ENCODE measurements around the gene KIDINS220. TPM values are rescaled to one million over a fixed set of nuclear protein-coding genes. Genes with fewer than 3 reads are reported as not detected.
A peak's percentile ranks its signal among the peaks of the same experiment; 100 is the strongest.

The KIDINS220 gene
- total and polyA plus RNA-seq, 2 of the 13 experiments (the other 11 are each of a cell fraction or from before 2014, with no cell fraction given) = 25.2 to 32.3 TPM

- Histone ChIP-seq H3K79me2 (ENCODE audit: insufficient read depth, low read length) (no peaks in the 10 kb centered on the region), H2AFZ (ENCODE audit: low read length) (no peak overlapping the region), H3K9me3 (ENCODE audit: low read length) (no peaks in the 10 kb centered on the region), H4K20me1 (ENCODE audit: insufficient read depth, low read length) (no peaks in the 10 kb centered on the region), H3K36me3 (replicated peaks in 1 of 2; ENCODE audit: control insufficient read depth in 1 of 2, insufficient read depth in 2 of 2, low read length in 2 of 2) (peaks cover 3 to 15% of the 10 kb centered on the region in 2 experiments; a peak in 3 of 5 replicates), H3K4me3 (replicated peaks in 1 of 3; ENCODE audit: insufficient read depth in 1 of 3, low read depth in 2 of 3, low read length in 3 of 3) (no peak overlapping the region), H3K4me2 (ENCODE audit: low read depth, low read length) (no peak overlapping the region), H3K27ac (ENCODE audit: extremely low read length, insufficient read depth, low read length) (no peak overlapping the region), H3K27me3 (ENCODE audit: control insufficient read depth in 1 of 2, insufficient read depth in 2 of 2, low read length in 2 of 2) (no peaks in the 10 kb centered on the region), H3K9ac (ENCODE audit: insufficient read depth, low read depth, low read length) (no peak overlapping the region), H3K4me1 (ENCODE audit: insufficient read depth, low read length) (no peaks in the 10 kb centered on the region)
- no TSS peak for BruUV-seq (replicated peaks)
- in situ Hi-C loops (cut with HindIII; ENCODE audit: extremely low pct_ligation_motif_present, low pct_unique_long_range_greater_than_20kb) = no loop called here
- ATAC-seq = no peak
- no peak for DNase-seq (ENCODE audit: low spot score)
- WGBS (ENCODE audit: low lambda C conversion rate) = 87% methylated on average over 4 of the region's 4 CpGs
- ChIA-PET CTCF (ENCODE audit: low intra/inter-chr PET ratio, low total read pairs) (no interaction called here), POLR2A (no interaction called here)
- no peak for FAIRE-seq
- intact Hi-C loops (cut with micrococcal nuclease; ENCODE audit: unreplicated experiment) = no loop called here
- TF ChIP-seq TBX3 (IDR thresholded peaks at IDR 0.05; ENCODE audit: borderline replicate concordance) (no peak), FOXO4 (CRISPR knock-in tag; conservative IDR thresholded peaks at IDR 0.05) (no peak), SIX1 (CRISPR knock-in tag; IDR thresholded peaks at IDR 0.05; ENCODE audit: borderline replicate concordance) (no peak)
- TF ChIP-seq, protein P1, sequence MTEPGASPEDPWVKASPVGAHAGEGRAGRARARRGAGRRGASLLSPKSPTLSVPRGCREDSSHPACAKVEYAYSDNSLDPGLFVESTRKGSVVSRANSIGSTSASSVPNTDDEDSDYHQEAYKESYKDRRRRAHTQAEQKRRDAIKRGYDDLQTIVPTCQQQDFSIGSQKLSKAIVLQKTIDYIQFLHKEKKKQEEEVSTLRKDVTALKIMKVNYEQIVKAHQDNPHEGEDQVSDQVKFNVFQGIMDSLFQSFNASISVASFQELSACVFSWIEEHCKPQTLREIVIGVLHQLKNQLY (CRISPR knock-in tag; IDR thresholded peaks at IDR 0.05) = no peak
Observed at GRCh38 chr2:8740136-8740535, 97.3 kb downstream of the KIDINS220 start.

- ATAC-seq (no peak), DNase-seq (ENCODE audit: low spot score) (no peak), FAIRE-seq (no peak)
- ChIA-PET POLR2A (no interaction called here), CTCF (ENCODE audit: low intra/inter-chr PET ratio, low total read pairs) (no interaction called here)
- in situ Hi-C loops (cut with HindIII; ENCODE audit: extremely low pct_ligation_motif_present, low pct_unique_long_range_greater_than_20kb) (no loop called here), intact Hi-C loops (cut with micrococcal nuclease; ENCODE audit: unreplicated experiment) (no loop called here)
- Histone ChIP-seq H3K27me3 (ENCODE audit: control insufficient read depth in 1 of 2, insufficient read depth in 2 of 2, low read length in 2 of 2) (no peaks in the 10 kb centered on the region), H2AFZ (ENCODE audit: low read length) (no peak overlapping the region), H3K36me3 (replicated peaks in 1 of 2; ENCODE audit: control insufficient read depth in 1 of 2, insufficient read depth in 2 of 2, low read length in 2 of 2) (peaks cover 12 to 26% of the 10 kb centered on the region in 2 experiments), H3K27ac (ENCODE audit: extremely low read length, insufficient read depth, low read length) (no peak overlapping the region), H3K79me2 (ENCODE audit: insufficient read depth, low read length) (no peaks in the 10 kb centered on the region), H3K4me3 (replicated peaks in 1 of 3; ENCODE audit: insufficient read depth in 1 of 3, low read depth in 2 of 3, low read length in 3 of 3) (no peak overlapping the region), H3K4me2 (ENCODE audit: low read depth, low read length) (no peak overlapping the region), H4K20me1 (ENCODE audit: insufficient read depth, low read length) (no peaks in the 10 kb centered on the region), H3K9ac (ENCODE audit: insufficient read depth, low read depth, low read length) (no peak overlapping the region), H3K4me1 (ENCODE audit: insufficient read depth, low read length) (no peaks in the 10 kb centered on the region), H3K9me3 (ENCODE audit: low read length) (no peaks in the 10 kb centered on the region)
- no TSS peak for BruUV-seq (replicated peaks)
- WGBS (ENCODE audit: low lambda C conversion rate) = 93% methylated on average over 2 of the region's 2 CpGs
- TF ChIP-seq FOXP1 (IDR thresholded peaks at IDR 0.05) (no peak), FOXP1 (CRISPR knock-in tag; IDR thresholded peaks at IDR 0.05) (no peak), JARID2 (CRISPR knock-in tag; IDR thresholded peaks at IDR 0.05; ENCODE audit: insufficient replicate concordance) (no peak), ZNF446 (CRISPR knock-in tag; IDR thresholded peaks at IDR 0.05) (no peak), FOXK1 (CRISPR knock-in tag; IDR thresholded peaks at IDR 0.05; ENCODE audit: borderline replicate concordance, low read depth) (no peak), MAFK (conservative IDR thresholded peaks at IDR 0.05 in 1 of 2, IDR thresholded peaks at IDR 0.05 in 1 of 2; ENCODE audit: low read length in 2 of 2) (peak; percentile 54 to 64), MAFF (IDR thresholded peaks at IDR 0.05; ENCODE audit: low read depth, low read length) (peak; percentile 45; the same call in 1 of the 2 replicates), RFX3 (CRISPR knock-in tag; IDR thresholded peaks at IDR 0.05) (no peak), CHCHD3 (CRISPR knock-in tag; IDR thresholded peaks at IDR 0.05) (no peak), ZNF780A (CRISPR knock-in tag; IDR thresholded peaks at IDR 0.05) (no peak), SMAD1 (CRISPR knock-in tag; IDR thresholded peaks at IDR 0.05; ENCODE audit: borderline replicate concordance, low read depth) (no peak), NFE2L2 (IDR thresholded peaks at IDR 0.05; ENCODE audit: low read length) (peak; percentile 75)
- TF ChIP-seq, protein P2, sequence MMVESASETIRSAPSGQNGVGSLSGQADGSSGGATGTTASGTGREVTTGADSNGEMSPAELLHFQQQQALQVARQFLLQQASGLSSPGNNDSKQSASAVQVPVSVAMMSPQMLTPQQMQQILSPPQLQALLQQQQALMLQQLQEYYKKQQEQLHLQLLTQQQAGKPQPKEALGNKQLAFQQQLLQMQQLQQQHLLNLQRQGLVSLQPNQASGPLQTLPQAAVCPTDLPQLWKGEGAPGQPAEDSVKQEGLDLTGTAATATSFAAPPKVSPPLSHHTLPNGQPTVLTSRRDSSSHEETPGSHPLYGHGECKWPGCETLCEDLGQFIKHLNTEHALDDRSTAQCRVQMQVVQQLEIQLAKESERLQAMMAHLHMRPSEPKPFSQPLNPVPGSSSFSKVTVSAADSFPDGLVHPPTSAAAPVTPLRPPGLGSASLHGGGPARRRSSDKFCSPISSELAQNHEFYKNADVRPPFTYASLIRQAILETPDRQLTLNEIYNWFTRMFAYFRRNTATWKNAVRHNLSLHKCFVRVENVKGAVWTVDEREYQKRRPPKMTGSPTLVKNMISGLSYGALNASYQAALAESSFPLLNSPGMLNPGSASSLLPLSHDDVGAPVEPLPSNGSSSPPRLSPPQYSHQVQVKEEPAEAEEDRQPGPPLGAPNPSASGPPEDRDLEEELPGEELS (CRISPR knock-in tag; IDR thresholded peaks at IDR 0.05) = no peak
Observed at GRCh38 chr2:8737571-8738175, 99.7 kb downstream of the KIDINS220 start.

Data from HepG2 (cell line).